ENCODE data around the gene CALM1. TPM values are rescaled to one million over a fixed set of nuclear protein-coding genes. Genes with fewer than 3 reads are reported as not detected.
A peak's percentile ranks its signal among the peaks of the same experiment; 100 is the strongest.

Gene CALM1
- total RNA-seq, 4 donors from 2014 or later: 407 to 1,329 (median 886) TPM

DNA sequence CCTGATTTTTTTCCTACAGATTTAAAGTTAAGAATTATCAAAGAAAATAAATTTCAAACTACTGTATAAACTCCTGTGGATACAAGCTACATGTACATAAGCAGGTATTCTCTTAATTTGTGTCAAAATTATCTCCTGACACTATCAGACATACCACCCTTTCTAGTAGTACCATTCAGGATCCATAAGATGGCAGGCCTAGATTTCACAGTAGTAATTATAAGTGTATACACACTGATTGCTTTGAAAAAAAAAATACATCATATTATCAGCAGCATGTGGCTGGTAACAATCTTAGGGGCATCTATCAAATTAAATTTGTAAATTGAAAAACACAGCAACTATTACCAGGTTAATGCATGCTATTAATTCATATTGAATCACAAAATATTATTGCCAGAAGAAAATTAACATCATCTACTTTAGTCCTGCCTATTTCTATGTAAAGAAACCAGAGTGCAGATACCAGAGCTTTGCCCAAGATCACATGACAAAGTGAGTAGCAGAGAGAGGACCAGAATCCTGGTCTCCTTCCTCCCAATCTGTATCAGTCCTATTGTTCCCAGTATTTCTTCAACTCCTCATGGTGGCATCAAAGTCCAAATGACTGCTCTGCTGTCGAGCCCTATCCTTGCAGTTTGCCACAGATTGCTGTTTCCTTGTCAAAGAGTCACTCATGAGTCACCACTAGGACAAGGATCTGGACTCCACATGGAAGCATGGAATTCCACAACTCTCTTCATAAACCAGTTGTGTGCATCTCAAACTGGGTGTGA lies 27.7 kb upstream of the CALM1 start:
- Histone ChIP-seq H3K27me3 (no peaks in the 10 kb centered on the region), H3K4me3 (no peak overlapping the region), H3K4me1 (no peaks in the 10 kb centered on the region), H3K36me3 (no peaks in the 10 kb centered on the region), H3K27ac (peak overlapping the region in 1 of 4 donors; percentile 64), H3K9me3 (no peaks in the 10 kb centered on the region)
- TF ChIP-seq, protein P1, sequence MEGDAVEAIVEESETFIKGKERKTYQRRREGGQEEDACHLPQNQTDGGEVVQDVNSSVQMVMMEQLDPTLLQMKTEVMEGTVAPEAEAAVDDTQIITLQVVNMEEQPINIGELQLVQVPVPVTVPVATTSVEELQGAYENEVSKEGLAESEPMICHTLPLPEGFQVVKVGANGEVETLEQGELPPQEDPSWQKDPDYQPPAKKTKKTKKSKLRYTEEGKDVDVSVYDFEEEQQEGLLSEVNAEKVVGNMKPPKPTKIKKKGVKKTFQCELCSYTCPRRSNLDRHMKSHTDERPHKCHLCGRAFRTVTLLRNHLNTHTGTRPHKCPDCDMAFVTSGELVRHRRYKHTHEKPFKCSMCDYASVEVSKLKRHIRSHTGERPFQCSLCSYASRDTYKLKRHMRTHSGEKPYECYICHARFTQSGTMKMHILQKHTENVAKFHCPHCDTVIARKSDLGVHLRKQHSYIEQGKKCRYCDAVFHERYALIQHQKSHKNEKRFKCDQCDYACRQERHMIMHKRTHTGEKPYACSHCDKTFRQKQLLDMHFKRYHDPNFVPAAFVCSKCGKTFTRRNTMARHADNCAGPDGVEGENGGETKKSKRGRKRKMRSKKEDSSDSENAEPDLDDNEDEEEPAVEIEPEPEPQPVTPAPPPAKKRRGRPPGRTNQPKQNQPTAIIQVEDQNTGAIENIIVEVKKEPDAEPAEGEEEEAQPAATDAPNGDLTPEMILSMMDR (IDR thresholded peaks at IDR 0.05): peak in 4 of 6 experiments; percentile 26 to 48 (median 46)
- no peak for TF ChIP-seq POLR2A (IDR thresholded peaks at IDR 0.05)
- peak in 1 of 3 donors; percentile 64 for DNase-seq

DNA sequence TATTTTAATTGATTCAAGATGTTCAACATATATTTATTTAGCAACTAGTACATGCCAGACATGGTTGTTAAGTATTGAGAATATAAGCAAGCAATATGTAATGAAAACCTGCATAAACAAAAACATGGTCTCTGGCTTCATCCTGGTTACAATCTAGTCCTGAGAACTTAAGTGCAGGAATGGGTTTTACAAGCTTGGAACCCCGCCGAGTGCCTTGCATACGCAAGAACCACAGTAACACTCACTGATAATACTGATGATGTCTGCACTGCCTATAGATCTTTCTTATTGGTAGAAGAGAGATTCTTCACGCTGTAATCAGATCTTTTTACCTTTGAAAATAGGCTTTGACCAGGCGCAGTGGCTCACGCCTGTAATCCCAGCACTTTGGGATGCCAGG lies 22.9 kb upstream of the CALM1 start:
- no peak for DNase-seq

DNA sequence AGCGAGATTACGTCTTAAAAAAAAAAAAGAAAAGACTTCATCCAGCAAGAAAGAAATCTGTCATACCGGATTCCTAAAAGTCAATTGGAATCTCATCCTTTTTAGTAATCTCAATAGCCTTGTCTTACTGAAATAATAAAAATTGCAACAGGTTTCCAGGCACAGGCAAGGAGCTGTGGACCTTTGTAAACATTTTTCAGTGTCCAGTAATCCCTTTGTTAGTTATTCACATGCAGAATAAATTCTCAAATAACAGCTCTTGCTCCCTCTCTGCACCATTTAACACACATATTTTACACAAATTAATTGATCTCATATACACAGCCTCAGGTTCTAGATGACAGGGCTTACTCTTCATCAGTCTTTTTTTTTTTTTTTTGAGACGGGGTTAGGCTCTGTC lies 22.0 kb upstream of the CALM1 start:
- no peaks in the 10 kb centered on the region for H3K36me3 ChIP-seq
- H3K27me3 ChIP-seq: no peaks in the 10 kb centered on the region
- DNase-seq: no peak
- no peaks in the 10 kb centered on the region for H3K9me3 ChIP-seq
- H3K27ac ChIP-seq: no peak overlapping the region
- H3K4me1 ChIP-seq: no peaks in the 10 kb centered on the region
- no peak overlapping the region for H3K4me3 ChIP-seq
- no peak for TF ChIP-seq POLR2A (IDR thresholded peaks at IDR 0.05)
- TF ChIP-seq, protein P1 (IDR thresholded peaks at IDR 0.05): no peak

More for the DNA sequence above, 22.9 kb upstream of the CALM1 start:
- Histone ChIP-seq H3K27ac (no peak overlapping the region), H3K9me3 (no peaks in the 10 kb centered on the region), H3K4me1 (no peaks in the 10 kb centered on the region), H3K27me3 (no peaks in the 10 kb centered on the region), H3K4me3 (no peak overlapping the region), H3K36me3 (no peaks in the 10 kb centered on the region)
- TF ChIP-seq, protein P1 (IDR thresholded peaks at IDR 0.05): no peak
- TF ChIP-seq POLR2A (IDR thresholded peaks at IDR 0.05): no peak

DNA sequence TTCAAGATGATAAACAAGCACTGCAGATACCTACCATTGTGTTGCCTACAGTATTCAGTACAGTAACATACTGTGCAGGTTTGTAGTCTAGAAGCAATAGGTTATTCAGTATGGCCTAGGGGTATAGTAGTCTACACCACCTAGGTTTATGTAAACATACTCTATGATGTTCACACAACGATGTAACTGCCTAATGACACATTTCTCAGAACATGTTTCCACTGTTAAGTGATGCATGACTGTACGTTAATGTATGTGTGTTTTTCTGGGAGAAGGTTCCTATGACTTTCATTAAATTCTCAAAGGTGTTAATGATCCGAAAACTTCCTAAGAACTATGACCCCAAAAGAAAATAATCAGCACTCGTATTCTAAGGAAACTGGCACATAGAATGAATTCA lies 20.9 kb upstream of the CALM1 start:
- no peak for DNase-seq
- TF ChIP-seq, protein P1 (IDR thresholded peaks at IDR 0.05): no peak
- no peak for TF ChIP-seq POLR2A (IDR thresholded peaks at IDR 0.05)
- no peak overlapping the region for H3K4me3 ChIP-seq

DNA sequence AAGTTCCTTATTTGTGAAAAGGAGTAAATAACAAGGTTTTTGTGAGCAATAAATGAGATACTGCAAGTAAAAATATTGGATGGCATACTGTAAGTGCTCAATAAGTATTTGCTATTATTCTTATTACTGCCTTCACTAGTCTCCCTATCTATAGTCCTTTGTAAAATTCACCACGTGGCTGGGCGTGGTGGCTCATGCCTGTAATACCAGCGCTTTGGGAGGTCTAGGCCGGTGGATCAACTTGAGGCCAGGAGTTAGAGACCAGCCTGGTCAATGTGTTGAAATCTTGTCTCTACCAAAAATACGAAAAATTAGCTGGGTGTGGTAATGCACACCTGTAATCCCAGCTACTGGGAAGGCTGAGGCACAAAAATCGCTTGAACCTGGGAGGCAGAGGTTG lies 18.6 kb upstream of the CALM1 start:
- no peak overlapping the region for H3K4me3 ChIP-seq
- no peak overlapping the region for H3K27ac ChIP-seq
- peaks cover 0 to 16% (median 0%) of the 10 kb centered on the region in 4 donors for H3K4me1 ChIP-seq
- no peaks in the 10 kb centered on the region for H3K27me3 ChIP-seq
- H3K9me3 ChIP-seq: no peaks in the 10 kb centered on the region
- DNase-seq: no peak
- H3K36me3 ChIP-seq: no peaks in the 10 kb centered on the region
- no peak for TF ChIP-seq POLR2A (IDR thresholded peaks at IDR 0.05)
- TF ChIP-seq, protein P1 (IDR thresholded peaks at IDR 0.05): no peak

More for the DNA sequence above, 20.9 kb upstream of the CALM1 start:
- H3K4me1 ChIP-seq: peaks cover 0 to 9% (median 0%) of the 10 kb centered on the region in 4 donors
- H3K9me3 ChIP-seq: no peaks in the 10 kb centered on the region
- no peak overlapping the region for H3K27ac ChIP-seq
- H3K36me3 ChIP-seq: no peaks in the 10 kb centered on the region
- H3K27me3 ChIP-seq: no peaks in the 10 kb centered on the region
